Measurements from ENCODE around the gene TANK.

Gene TANK

GRCh38 chr2:161206471-161207032 is 46.3 kb downstream of the TANK start:
- TF ChIP-seq FOXP2 (optimal IDR thresholded peaks at IDR 0.05; ENCODE audit: borderline replicate concordance, extremely low read depth, extremely low read length, insufficient read depth) (no peak), SIN3A (IDR thresholded peaks at IDR 0.05; ENCODE audit: borderline replicate concordance, insufficient read depth, low read length) (no peak)

DNA sequence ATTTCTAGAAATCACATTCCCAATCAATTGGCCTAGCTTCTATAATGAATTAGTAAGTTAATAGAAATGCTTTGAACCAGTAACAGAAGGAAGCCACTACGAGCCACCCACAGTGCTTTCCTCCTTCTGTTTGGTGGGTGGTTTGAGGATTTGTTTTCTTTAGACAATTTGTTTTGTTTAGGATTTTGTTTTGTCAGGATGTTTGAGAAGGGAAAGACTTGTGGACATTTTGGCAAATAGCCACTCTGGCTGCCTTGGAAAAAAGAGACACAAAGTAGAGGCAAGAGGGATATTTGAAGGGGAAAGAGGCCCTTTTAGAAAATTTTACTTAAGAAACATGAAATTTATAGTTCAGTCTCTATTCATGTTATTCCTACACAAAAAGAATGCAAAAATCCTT is 47.7 kb downstream of the TANK start:
- TF ChIP-seq TAF1 (IDR thresholded peaks at IDR 0.05; ENCODE audit: borderline replicate concordance, insufficient read depth, low read length) (no peak), FOXP2 (optimal IDR thresholded peaks at IDR 0.05; ENCODE audit: borderline replicate concordance, extremely low read depth, extremely low read length, insufficient read depth) (no peak)

GRCh38 chr2:161208527-161209139 is 48.4 kb downstream of the TANK start:
- no peak for TF ChIP-seq FOXP2 (optimal IDR thresholded peaks at IDR 0.05; ENCODE audit: borderline replicate concordance, extremely low read depth, extremely low read length, insufficient read depth)
- no peak for TF ChIP-seq REST (IDR thresholded peaks at IDR 0.05; ENCODE audit: insufficient read depth in 1 of 2, low read depth in 2 of 2, low read length in 2 of 2)
- TF ChIP-seq POLR2AphosphoS5 (IDR thresholded peaks at IDR 0.05; ENCODE audit: low read depth, low read length): no peak
- TF ChIP-seq SIN3A (IDR thresholded peaks at IDR 0.05; ENCODE audit: borderline replicate concordance, insufficient read depth, low read length): no peak
- no peak for TF ChIP-seq TAF1 (IDR thresholded peaks at IDR 0.05; ENCODE audit: borderline replicate concordance, insufficient read depth, low read length)

DNA sequence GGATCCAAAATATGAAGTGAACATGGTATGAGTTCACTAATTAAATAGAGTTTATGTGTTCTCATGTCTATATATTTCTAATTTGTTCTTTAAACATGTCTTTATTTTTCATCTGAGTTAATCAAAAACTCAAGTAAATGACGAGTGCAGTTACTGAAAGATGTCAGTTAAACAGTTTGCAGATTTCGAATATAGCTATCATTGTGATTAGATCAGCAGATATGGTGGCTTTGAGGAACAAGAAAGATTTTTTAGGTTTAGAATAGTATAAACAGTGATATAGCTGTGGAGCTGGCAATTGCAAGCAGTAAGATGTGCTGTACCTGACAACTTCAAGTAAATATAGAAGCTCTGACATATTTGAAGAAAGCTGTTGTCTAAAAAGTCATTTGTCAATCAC is 49.7 kb downstream of the TANK start:
- TF ChIP-seq SIN3A (IDR thresholded peaks at IDR 0.05; ENCODE audit: borderline replicate concordance, insufficient read depth, low read length) (no peak), POLR2AphosphoS5 (IDR thresholded peaks at IDR 0.05; ENCODE audit: low read depth, low read length) (no peak), REST (IDR thresholded peaks at IDR 0.05; ENCODE audit: insufficient read depth in 1 of 2, low read depth in 2 of 2, low read length in 2 of 2) (no peak), FOXP2 (optimal IDR thresholded peaks at IDR 0.05; ENCODE audit: borderline replicate concordance, extremely low read depth, extremely low read length, insufficient read depth) (no peak)

GRCh38 chr2:161217597-161218185 is 57.5 kb downstream of the TANK start:
- TF ChIP-seq POLR2AphosphoS5 (IDR thresholded peaks at IDR 0.05; ENCODE audit: low read depth, low read length) (no peak), REST (IDR thresholded peaks at IDR 0.05; ENCODE audit: insufficient read depth in 1 of 2, low read depth in 2 of 2, low read length in 2 of 2) (no peak), TAF1 (IDR thresholded peaks at IDR 0.05; ENCODE audit: borderline replicate concordance, insufficient read depth, low read length) (no peak)

- TF ChIP-seq REST (IDR thresholded peaks at IDR 0.05; ENCODE audit: insufficient read depth in 1 of 2, low read depth in 2 of 2, low read length in 2 of 2) (no peak), FOXP2 (optimal IDR thresholded peaks at IDR 0.05; ENCODE audit: borderline replicate concordance, extremely low read depth, extremely low read length, insufficient read depth) (no peak), SIN3A (IDR thresholded peaks at IDR 0.05; ENCODE audit: borderline replicate concordance, insufficient read depth, low read length) (no peak), TAF1 (IDR thresholded peaks at IDR 0.05; ENCODE audit: borderline replicate concordance, insufficient read depth, low read length) (no peak), POLR2AphosphoS5 (IDR thresholded peaks at IDR 0.05; ENCODE audit: low read depth, low read length) (no peak)
Measured at GRCh38 chr2:161219211-161219610, 59.0 kb downstream of the TANK start.

Measured in PFSK-1 (cell line).